HG03521 (cell line): ENCODE measurements around the gene TTC34.

ENCODE experiments used
- ATAC-seq: cut with Tn5 transposase; IDR thresholded peaks from one replicate; pipeline ENCODE4 v1.9.1; 2021; ENCODE audit warnings: mild to moderate bottlenecking, moderate library complexity; ENCODE audit not compliant: unreplicated experiment

Gene TTC34

GRCh38 chr1:2830761-2831425 is 29.4 kb upstream of the TTC34 start:
- ATAC-seq: no peak

DNA sequence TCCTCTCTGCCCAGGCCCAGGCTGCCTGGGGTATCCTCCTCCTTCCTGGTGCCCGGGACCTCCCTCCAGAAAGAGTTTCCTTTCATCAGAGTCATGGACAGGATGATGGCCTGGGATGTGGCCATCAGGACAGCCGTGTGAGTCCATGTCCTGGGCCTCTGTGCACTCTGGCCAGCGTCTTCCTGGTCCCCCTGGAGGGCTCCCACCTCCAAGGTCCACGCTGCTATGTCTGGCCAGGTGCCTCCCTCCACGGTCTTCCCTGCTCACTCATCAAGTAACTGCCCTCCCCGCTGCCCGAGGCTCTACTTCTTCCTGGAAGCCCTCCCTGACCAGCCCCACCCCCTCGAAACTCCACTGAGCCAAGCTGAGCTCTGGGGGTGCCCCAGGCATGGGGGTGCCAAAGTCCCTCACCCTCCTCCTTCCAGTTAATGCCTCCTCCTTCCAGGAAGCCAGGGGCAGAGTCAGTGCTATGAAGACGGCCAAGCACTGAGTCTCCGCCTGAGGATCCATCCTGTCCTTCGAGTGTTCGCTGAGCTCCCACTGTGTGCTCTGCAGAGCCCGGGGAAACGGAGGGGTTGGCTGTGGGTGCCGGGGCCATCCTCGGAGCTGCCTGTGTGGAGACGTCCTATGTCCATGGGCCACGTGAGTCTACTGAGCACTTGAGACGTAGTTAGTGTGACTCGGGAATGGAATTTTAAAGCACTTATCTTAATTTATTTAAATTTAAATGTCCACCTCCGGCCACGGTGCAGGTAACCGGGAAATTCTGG is 28.5 kb upstream of the TTC34 start:
- ATAC-seq: no peak

DNA sequence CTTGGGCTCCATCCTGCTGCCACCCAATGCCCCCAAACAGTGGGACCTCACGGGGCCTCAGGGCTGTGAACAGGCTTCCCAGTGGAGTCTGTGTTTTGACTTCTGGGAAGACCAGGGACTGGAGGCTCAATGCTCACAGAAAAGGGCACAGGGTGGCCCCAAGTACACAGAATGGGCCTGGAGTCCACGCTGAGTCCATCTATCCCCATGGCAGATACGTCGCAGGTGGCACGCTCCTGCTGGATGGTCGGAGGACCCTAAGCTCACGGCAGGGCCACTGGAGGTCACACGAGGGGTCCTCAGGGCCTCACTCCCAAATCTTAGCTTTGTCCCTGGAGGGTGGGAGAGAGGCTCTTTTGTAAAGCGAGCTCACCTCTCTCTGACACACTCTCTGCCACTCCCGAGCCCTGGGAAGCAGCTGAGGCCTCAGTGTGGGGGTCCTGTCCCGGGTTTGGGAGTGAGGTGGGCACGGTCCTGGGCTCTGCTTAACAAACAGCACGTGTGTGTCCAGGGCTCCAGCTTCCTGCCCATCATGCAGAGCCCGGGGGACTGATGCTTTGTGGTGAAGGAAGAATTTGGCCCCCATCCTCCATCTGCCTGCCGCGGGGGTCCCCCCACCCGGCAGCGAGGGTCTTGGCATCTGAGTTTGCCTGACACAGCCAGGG is 27.2 kb upstream of the TTC34 start:
- no peak for ATAC-seq

DNA sequence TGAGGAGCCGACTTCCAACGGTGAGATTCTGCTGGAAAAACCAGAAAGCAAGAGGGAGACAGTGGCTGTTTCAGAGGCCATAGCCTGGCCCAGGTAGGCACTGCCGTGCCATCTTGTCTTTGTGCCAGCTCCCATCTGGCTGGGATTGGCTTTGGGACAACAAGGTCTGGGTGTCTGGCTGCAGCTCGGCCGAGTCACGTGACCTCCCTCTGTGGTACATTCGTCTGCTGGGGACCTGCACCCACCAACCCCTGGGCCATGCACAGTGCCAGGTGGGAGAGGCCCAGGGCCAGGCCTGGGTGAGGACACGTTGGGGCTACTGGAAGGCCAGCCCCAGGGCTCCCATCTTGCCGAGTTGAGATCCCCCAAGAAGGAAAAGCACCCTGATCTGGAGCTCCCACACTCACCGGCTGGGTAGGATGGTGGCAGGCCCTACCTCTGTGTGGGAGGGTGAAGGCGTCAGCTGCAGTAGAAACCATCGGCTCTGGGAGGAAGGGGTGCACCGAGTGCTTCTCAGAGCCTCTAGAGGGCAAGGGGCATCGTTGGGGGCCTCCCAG is 25.3 kb upstream of the TTC34 start:
- no peak for ATAC-seq

- ATAC-seq: no peak
Observed at GRCh38 chr1:2826316-2826715, 24.8 kb upstream of the TTC34 start.

DNA sequence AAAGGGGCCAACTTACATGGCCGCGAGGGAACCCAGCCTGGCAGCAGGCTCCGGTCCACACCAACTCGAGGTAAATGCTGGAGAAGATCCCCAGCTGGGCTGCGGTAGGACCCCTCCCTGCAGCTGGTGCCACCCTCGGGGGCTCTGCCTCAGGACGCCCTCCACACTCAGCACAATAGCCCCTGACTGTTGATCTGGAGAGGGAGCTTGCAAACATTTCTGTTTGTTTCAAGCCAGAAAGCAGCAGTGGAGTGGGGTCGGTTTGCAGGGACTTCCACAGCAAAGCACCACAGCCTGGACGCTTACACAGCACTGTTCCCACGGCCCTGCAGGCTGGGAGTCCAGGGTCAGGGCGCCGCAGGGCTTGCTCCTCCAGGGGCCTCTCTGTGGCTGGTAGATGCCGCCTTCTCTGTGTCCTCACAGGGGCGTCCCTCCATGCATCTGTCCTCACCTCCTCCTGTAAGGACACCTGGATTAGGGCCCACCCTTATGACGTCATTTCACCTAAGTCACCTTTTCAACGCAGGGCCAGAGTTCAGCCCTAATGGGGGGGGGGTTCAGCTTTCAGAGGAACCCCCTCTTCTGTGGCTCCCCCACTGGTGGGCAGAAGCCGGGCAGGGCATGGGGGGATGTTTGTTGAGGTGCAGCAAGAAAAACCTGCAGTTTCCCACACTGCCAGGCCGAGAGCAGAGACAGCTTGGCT is 24.1 kb upstream of the TTC34 start:
- ATAC-seq: no peak

- ATAC-seq: no peak
Observed at GRCh38 chr1:2824999-2825398, 23.5 kb upstream of the TTC34 start.

- no peak for ATAC-seq
Observed at GRCh38 chr1:2823921-2824610, 22.6 kb upstream of the TTC34 start.

GRCh38 chr1:2822621-2823145 is 21.2 kb upstream of the TTC34 start:
- ATAC-seq: no peak

DNA sequence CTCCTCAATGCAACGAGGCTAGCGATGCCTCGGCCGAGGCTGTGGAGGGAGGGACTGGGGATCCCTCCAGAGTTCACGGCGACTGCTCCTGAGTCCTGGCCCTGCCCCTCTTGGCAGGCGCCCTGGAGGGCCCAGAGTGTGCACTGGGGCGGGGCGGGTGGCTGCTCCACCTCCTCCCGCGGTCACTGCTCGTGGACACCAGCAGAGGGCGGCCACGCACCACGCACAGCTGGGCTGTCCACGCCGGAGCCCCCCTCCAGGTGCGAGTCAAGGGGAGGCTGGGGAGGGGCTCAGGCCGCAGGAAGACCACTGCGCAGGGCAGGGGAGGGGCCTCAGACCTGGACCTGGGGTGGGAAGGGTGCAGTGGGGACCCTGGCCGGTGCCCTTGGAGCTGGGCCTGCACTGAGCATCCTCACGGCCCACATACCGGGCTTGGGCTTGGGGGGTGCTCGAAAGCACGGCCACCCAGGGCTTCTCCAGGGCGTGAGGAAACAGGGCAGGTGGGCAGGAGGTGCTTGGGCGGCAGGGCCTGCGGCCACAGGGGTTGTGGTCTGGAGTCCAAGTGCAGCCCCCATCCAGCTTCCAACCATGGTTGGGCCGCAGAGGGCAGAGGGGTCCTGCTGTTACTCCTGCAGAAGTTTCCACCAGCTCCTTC is 20.6 kb upstream of the TTC34 start:
- no peak for ATAC-seq

- no peak for ATAC-seq
Observed at GRCh38 chr1:2821373-2821955, 20.0 kb upstream of the TTC34 start.

GRCh38 chr1:2820731-2821372 is 19.4 kb upstream of the TTC34 start:
- no peak for ATAC-seq

DNA sequence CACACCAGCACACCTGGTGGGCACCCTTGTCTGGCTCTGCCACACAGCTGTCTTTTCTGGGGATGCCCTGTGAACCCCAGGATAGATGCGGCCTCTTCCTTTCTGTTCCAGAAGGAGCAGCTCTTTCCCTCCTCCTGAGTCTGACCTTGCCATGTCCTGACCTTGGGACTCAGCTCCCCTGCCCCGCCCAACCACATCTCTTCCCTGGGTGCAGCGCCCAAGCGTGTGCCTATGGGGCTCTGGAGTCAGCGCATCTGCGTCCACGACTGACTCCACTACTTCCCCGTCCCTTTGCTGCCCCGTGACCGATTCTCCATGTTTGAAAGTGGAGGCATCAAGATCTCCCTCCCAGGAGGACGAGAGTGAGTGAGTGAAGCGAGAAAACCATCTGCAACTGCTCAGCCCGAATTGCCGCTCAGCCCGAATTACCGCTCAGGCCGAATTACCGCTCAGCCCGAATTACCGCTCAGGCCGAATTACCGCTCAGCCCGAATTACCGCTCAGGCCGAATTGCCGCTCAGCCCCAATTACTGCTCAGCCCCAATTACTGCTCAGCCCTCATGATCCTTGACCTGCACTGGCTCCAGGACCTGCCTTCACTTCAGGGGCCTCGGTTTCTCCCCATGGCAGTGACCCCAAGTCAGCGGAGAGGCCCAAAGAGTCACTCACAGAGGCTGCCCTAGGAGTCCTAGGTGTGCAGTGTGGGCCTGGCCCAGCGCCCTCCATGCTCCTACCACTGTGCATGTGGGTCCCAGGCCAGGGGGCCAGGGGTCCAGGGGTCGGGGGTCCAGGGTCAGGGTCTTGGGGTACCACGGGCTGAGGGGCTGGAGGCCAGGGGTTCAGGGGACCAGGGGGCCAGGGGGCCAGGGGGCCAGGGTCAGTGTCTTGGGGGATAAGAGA is 18.6 kb upstream of the TTC34 start:
- ATAC-seq: no peak

DNA sequence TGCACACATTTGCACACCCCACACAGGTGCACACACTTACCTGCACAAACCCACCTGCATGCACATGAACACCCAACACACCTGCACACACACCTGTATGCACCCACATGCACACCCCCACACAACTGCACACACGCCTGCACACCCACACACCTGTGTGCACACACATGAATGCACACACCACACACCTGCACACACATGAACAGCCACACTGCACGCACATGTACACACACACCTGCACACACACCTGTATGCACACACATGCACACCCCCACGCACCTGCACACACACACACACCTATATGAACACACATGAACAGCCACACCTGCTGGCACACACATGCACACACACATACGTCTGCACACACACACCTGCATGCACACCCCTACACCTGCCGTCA is 17.9 kb upstream of the TTC34 start:
- no peak for ATAC-seq

DNA sequence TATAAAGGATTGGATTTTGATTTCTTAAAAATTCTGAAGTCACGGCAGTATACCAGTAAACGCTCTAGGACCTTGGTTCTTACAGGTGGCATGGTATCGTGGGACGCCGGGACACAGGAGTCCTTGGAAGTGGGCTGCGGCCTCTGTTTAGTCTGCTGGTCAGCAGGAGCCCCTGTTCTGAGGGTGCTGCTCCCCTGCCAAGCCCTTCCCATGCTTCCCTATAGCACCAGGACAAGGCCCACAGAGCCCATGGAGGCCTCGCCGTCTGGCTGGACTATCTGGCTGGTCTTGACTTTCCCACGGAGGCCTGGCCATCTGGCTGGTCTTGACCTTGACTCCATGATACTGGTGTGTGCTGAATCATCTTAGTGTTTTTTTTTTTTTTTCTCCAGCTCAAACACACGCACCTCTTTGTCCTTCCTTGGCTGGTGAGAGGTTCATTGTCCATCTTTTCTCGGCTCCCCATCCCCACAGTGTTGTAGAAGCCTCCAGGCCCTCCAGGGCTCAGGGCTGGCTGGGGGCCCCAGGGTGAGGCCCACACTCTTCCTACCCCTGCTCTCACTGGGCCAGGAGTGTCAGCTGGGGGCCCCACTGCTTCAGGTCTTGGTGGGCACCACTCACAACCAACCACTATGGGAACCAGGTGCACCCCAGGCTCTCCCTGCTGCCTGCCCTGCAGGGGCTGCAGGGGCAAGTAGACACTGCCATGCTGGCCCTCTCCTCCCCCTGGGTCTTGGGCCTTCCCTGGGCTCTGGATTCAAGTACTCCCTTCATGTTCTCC is 16.5 kb upstream of the TTC34 start:
- no peak for ATAC-seq

DNA sequence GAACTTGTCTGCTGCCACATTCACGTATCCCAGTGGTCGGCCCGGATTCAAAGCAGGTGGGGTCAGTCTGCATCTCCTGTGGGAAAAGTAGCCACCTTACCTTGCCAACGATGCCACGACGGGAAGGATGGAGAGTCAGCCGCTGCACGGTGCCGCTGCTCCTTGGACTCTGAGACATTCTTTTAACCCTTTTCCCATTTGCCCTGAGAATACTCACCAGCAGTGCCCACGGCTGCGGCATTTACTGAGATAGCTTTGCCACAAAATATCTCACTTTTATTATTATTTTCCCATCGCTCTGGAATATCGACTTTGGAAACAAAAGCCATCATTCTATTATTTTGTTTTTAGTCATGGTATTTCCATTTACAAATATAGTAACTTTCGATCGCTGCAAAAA is 15.3 kb upstream of the TTC34 start:
- ATAC-seq: no peak

DNA sequence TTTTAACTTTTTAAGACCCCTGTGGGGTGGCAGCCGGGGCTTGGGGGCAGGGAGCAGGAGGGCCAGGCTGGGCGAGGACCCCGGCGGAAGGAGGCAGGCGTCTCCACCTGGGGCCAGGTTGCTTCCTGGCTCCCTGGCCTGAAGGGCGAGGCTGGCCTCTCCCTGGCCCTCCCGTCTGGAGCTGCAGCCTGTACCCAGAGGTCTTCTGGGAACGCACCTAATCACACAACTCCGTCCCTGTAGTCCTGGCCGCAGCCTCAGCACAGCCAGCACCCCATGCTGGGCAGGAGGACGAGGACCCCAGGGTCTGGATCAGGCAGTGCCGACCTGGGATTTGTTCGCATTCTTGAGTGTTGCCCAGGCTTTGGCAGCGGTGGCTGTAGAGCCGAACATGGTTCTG is 14.1 kb upstream of the TTC34 start:
- ATAC-seq: no peak
